Liver (tissue), 9 donors: ENCODE measurements around the gene ZFP36L1. TPM values are rescaled to one million over a fixed set of nuclear protein-coding genes. Genes with fewer than 3 reads are reported as not detected.

ENCODE experiments used
- DNase-seq: peaks from one replicate; pipeline ENCODE4 v3.0.0-alpha.2; 2017; ENCODE audit warnings: low spot score
- H3K27ac ChIP-seq, 2 donors: one replicate each; pipeline ENCODE4 v1.7.0; 2013; ENCODE audit warnings: inconsistent platforms in 2 of 2, low read length in 2 of 2, control low read depth in 1 of 2, low read depth in 1 of 2, mild to moderate bottlenecking in 1 of 2
- H3K27me3 ChIP-seq, 4 donors: one replicate each; pipeline versions ENCODE4 v1.6.1 to v1.7.0; 2013; ENCODE audit warnings: low read length in 3 of 4, inconsistent platforms in 1 of 4, mild to moderate bottlenecking in 1 of 4, moderate library complexity in 1 of 4; ENCODE audit not compliant: control insufficient read depth in 4 of 4, insufficient read depth in 4 of 4
- H3K36me3 ChIP-seq, 4 donors: one replicate each; pipeline versions ENCODE4 v1.6.1 to v1.7.0; 2013; ENCODE audit warnings: low read length in 3 of 4, mild to moderate bottlenecking in 3 of 4, low read depth in 1 of 4, moderate library complexity in 1 of 4; ENCODE audit not compliant: control insufficient read depth in 4 of 4, insufficient read depth in 3 of 4
- H3K4me1 ChIP-seq, 4 donors: one replicate each; pipeline versions ENCODE4 v1.6.1 to v1.7.0; 2013; ENCODE audit warnings: low read length in 3 of 4, mild to moderate bottlenecking in 3 of 4, moderate library complexity in 1 of 4; ENCODE audit not compliant: control insufficient read depth in 4 of 4, insufficient read depth in 4 of 4
- H3K4me3 ChIP-seq, 3 donors: one replicate each; pipeline versions ENCODE4 v1.6.1 to v1.7.0; 2013; ENCODE audit warnings: low read length in 3 of 3, control low read depth in 1 of 3, low read depth in 1 of 3, mild to moderate bottlenecking in 1 of 3
- H3K9ac ChIP-seq, 2 donors: one replicate each; pipeline ENCODE4 v1.7.0; 2013; ENCODE audit warnings: low read length in 2 of 2, mild to moderate bottlenecking in 2 of 2, moderate library complexity in 2 of 2, control low read depth in 1 of 2, low read depth in 1 of 2
- H3K9me3 ChIP-seq, 4 donors: one replicate each; pipeline versions ENCODE4 v1.6.1 to v1.7.0; 2013; ENCODE audit warnings: low read length in 3 of 4; ENCODE audit not compliant: control insufficient read depth in 4 of 4
- ATF3 ChIP-seq: IDR thresholded peaks from 2 replicates; pipeline ENCODE4 v1.6.1; 2016; ENCODE audit warnings: antibody characterized with exemption
- CTCF ChIP-seq: fragments of 150-350 bp; IDR thresholded peaks from 2 replicates; pipeline ENCODE4 v1.5.1; 2017; ENCODE audit warnings: improper control_type of control experiment, low read depth, low read length; ENCODE audit not compliant: missing input control
- EGR1 ChIP-seq, 2 donors: IDR thresholded peaks; 2 replicates each; pipeline ENCODE4 v1.6.1; 2016 to 2018; ENCODE audit warnings: antibody characterized with exemption in 2 of 2, low read depth in 2 of 2
- FOXA1 ChIP-seq: IDR thresholded peaks from 2 replicates; pipeline ENCODE4 v1.6.1; 2016; ENCODE audit warnings: antibody characterized with exemption
- FOXA2 ChIP-seq: IDR thresholded peaks from 2 replicates; pipeline ENCODE4 v1.6.1; 2016; ENCODE audit warnings: antibody characterized with exemption
- GABPA ChIP-seq, 2 donors: IDR thresholded peaks in 1 of 2; conservative IDR thresholded peaks in 1 of 2; 2 replicates each; pipeline ENCODE4 v1.6.1; 2016; ENCODE audit warnings: antibody characterized with exemption in 2 of 2, mild to moderate bottlenecking in 1 of 2, moderate library complexity in 1 of 2
- HNF4A ChIP-seq, 2 donors: conservative IDR thresholded peaks; 2 replicates each; pipeline ENCODE4 v1.6.1; 2016; ENCODE audit warnings: antibody characterized with exemption in 2 of 2, mild to moderate bottlenecking in 2 of 2
- HNF4G ChIP-seq: IDR thresholded peaks from 2 replicates; pipeline ENCODE4 v1.6.1; 2016; ENCODE audit warnings: antibody characterized with exemption
- JUND ChIP-seq, 2 donors: IDR thresholded peaks; 2 replicates each; pipeline ENCODE4 v1.6.1; 2016; ENCODE audit warnings: antibody characterized with exemption in 2 of 2
- MAX ChIP-seq: IDR thresholded peaks from 2 replicates; pipeline ENCODE4 v1.6.1; 2016; ENCODE audit warnings: antibody characterized with exemption
- RXRA ChIP-seq, 2 donors: IDR thresholded peaks; 2 replicates each; pipeline ENCODE4 v1.6.1; 2017 to 2018; ENCODE audit warnings: antibody characterized with exemption in 2 of 2, mild to moderate bottlenecking in 1 of 2
- SP1 ChIP-seq: IDR thresholded peaks from 2 replicates; pipeline ENCODE4 v1.6.1; 2018; ENCODE audit warnings: antibody characterized with exemption, mild to moderate bottlenecking
- TAF1 ChIP-seq: conservative IDR thresholded peaks from 2 replicates; pipeline ENCODE4 v1.6.1; 2016; ENCODE audit warnings: antibody characterized with exemption, mild to moderate bottlenecking
- YY1 ChIP-seq: IDR thresholded peaks from 2 replicates; pipeline ENCODE4 v1.6.1; 2016; ENCODE audit warnings: antibody characterized with exemption, mild to moderate bottlenecking
- ZBTB33 ChIP-seq: IDR thresholded peaks from 2 replicates; pipeline ENCODE4 v1.6.1; 2016; ENCODE audit warnings: antibody characterized with exemption
- WGBS: extraction: QIAGEN DNeasy Blood & Tissue Kit; methylation state at CpG from one replicate; pipeline ENCODE4 v1.1.7; 2013; 5-methylcytosine and 5-hydroxymethylcytosine counted together
- polyA plus RNA-seq, 2 donors: library from polyadenylated mRNA; stranded (reverse) in 1 of 2; unstranded in 1 of 2; fragments of 200-250 nt in 1 of 2; fragments of >200 nt in 1 of 2; fragmentation: Nextera tagmentation in 1 of 2; extraction: Ambion mirVana in 1 of 2; gene quantifications; one replicate each; pipeline versions ENCODE4 v1.2.1 to v1.2.3, GENCODE V29; 2013 to 2015
- total RNA-seq, 2 donors: library from RNA; depleted of rRNA; stranded (reverse); fragments of >200 nt; gene quantifications; one replicate each; pipeline ENCODE4 v1.2.3, GENCODE V29; 2014
- donor health status: healthy.
- donor health status: healthy.
- donor health status: healthy.
- donor health status: healthy.
- donor health status: healthy.

Gene ZFP36L1
- total and polyA plus RNA-seq, 4 donors: 25.0 to 170 (median 69.5) TPM

- TF ChIP-seq CTCF (no peak), HNF4G (no peak), RXRA (IDR thresholded peaks at IDR 0.05) (no peak), ATF3 (no peak), FOXA2 (no peak), TAF1 (no peak)
These were observed 17.6 kb upstream of the ZFP36L1 start (continued) for GRCh38 chr14:68810173-68811153.

GRCh38 chr14:68809524-68809923, 16.7 kb upstream of the ZFP36L1 start:
- Histone ChIP-seq H3K9me3 (no peaks in the 10 kb centered on the region), H3K4me1 (peaks cover 23 to 38% (median 31%) of the 10 kb centered on the region in 4 donors), H3K36me3 (no peaks in the 10 kb centered on the region), H3K9ac (no peak overlapping the region), H3K4me3 (no peak overlapping the region), H3K27me3 (no peaks in the 10 kb centered on the region), H3K27ac (no peak overlapping the region)
- 99% methylated on average over 4 of the region's 4 CpGs for WGBS
- TF ChIP-seq TAF1 (no peak), ATF3 (no peak), FOXA1 (no peak), ZBTB33 (no peak), EGR1 (IDR thresholded peaks at IDR 0.05; ENCODE audit: low read depth in 2 of 2) (no peak)
- no peak for DNase-seq

GRCh38 chr14:68808696-68809480, 16.0 kb upstream of the ZFP36L1 start:
- no peak for TF ChIP-seq SP1
- TF ChIP-seq JUND (IDR thresholded peaks at IDR 0.05): no peak
- TF ChIP-seq GABPA (IDR thresholded peaks at IDR 0.05 in 1 of 2, conservative IDR thresholded peaks at IDR 0.05 in 1 of 2): no peak
- no peak for TF ChIP-seq YY1
- TF ChIP-seq MAX: no peak
- no peak for TF ChIP-seq HNF4A (conservative IDR thresholded peaks at IDR 0.05)
- TF ChIP-seq HNF4G: no peak
- TF ChIP-seq ZBTB33: no peak
- Histone ChIP-seq H3K4me3 (no peak overlapping the region), H3K27ac (no peak overlapping the region), H3K36me3 (no peaks in the 10 kb centered on the region), H3K4me1 (peaks cover 17 to 31% (median 25%) of the 10 kb centered on the region in 4 donors), H3K27me3 (no peaks in the 10 kb centered on the region), H3K9me3 (no peaks in the 10 kb centered on the region), H3K9ac (no peak overlapping the region)
- WGBS: 92% methylated on average over 7 of the region's 7 CpGs
- DNase-seq: no peak
